MM.1S (cell line): ENCODE results near the gene PLCB1.

Experiments
- CTCF ChIP-seq: fragments of 300-600 bp; sonication (generic); IDR thresholded peaks from 2 replicates; pipeline ENCODE4 v1.5.1; 2016; ENCODE audit warnings: antibody characterized with exemption, low read length, mixed read lengths
- EZH2 ChIP-seq: fragments of 300-600 bp; sonication (generic); optimal IDR thresholded peaks from 2 replicates; pipeline ENCODE3; 2017; ENCODE audit warnings: low read depth, mild to moderate bottlenecking, antibody characterized with exemption, low read length, mixed read lengths
- EZH2phosphoT487 ChIP-seq: fragments of 300-600 bp; sonication (generic); IDR thresholded peaks from 2 replicates; pipeline ENCODE4 v1.6.1; 2018; ENCODE audit warnings: antibody characterized with exemption, low read length

GRCh38 chr20:8808202-8808535 lies 676.1 kb downstream of the PLCB1 start:
- TF ChIP-seq CTCF (no peak), EZH2phosphoT487 (no peak), EZH2 (no peak)
